PFSK-1 (cell line): ENCODE data around the gene MAGI1.

Experiments used
- FOXP2 ChIP-seq: optimal IDR thresholded peaks from 2 replicates; pipeline ENCODE3; 2011; ENCODE audit warnings: borderline replicate concordance, control low read depth, inconsistent platforms; ENCODE audit not compliant: insufficient read depth; ENCODE audit errors: extremely low read length, extremely low read depth
- POLR2AphosphoS5 ChIP-seq: IDR thresholded peaks from 2 replicates; pipeline ENCODE4 v1.6.1; 2012; ENCODE audit warnings: low read depth, mild to moderate bottlenecking, control low read depth, low read length, moderate library complexity
- REST ChIP-seq, 2 experiments: IDR thresholded peaks; 2 replicates each; pipeline versions ENCODE4 v1.6.1 to v1.8.0; 2011 to 2012; ENCODE audit warnings: low read depth in 2 of 2, low read length in 2 of 2, control low read depth in 1 of 2, inconsistent platforms in 1 of 2, mild to moderate bottlenecking in 1 of 2, moderate library complexity in 1 of 2; ENCODE audit not compliant: insufficient read depth in 1 of 2
- SIN3A ChIP-seq: IDR thresholded peaks from 2 replicates; pipeline ENCODE4 v1.6.1; 2012; ENCODE audit warnings: mild to moderate bottlenecking, low read length, moderate library complexity, borderline replicate concordance; ENCODE audit not compliant: insufficient read depth
- TAF1 ChIP-seq: IDR thresholded peaks from 2 replicates; pipeline ENCODE4 v1.6.1; 2012; ENCODE audit warnings: low read length, control low read depth, borderline replicate concordance; ENCODE audit not compliant: insufficient read depth

Gene MAGI1

GRCh38 chr3:65595222-65596028 lies 443.3 kb downstream of the MAGI1 start:
- TF ChIP-seq TAF1 = no peak

GRCh38 chr3:65593780-65594752 lies 444.7 kb downstream of the MAGI1 start:
- TF ChIP-seq POLR2AphosphoS5 (no peak), FOXP2 (no peak), TAF1 (no peak), REST (IDR thresholded peaks at IDR 0.05; ENCODE audit: insufficient read depth in 1 of 2, low read depth in 2 of 2, low read length in 2 of 2) (no peak), SIN3A (no peak)

- TF ChIP-seq POLR2AphosphoS5 = no peak
- no peak for TF ChIP-seq FOXP2
- TF ChIP-seq SIN3A = no peak
- no peak for TF ChIP-seq REST (IDR thresholded peaks at IDR 0.05; ENCODE audit: insufficient read depth in 1 of 2, low read depth in 2 of 2, low read length in 2 of 2)
- TF ChIP-seq TAF1 = no peak
Measured at GRCh38 chr3:65591313-65591712, 447.4 kb downstream of the MAGI1 start.

- TF ChIP-seq POLR2AphosphoS5 (no peak), SIN3A (no peak), REST (IDR thresholded peaks at IDR 0.05; ENCODE audit: insufficient read depth in 1 of 2, low read depth in 2 of 2, low read length in 2 of 2) (no peak), TAF1 (no peak), FOXP2 (no peak)
Measured at GRCh38 chr3:65588884-65589283, 449.8 kb downstream of the MAGI1 start.

GRCh38 chr3:65587650-65588439 lies 450.9 kb downstream of the MAGI1 start:
- no peak for TF ChIP-seq FOXP2

- no peak for TF ChIP-seq TAF1
- no peak for TF ChIP-seq FOXP2
- no peak for TF ChIP-seq SIN3A
- no peak for TF ChIP-seq REST (IDR thresholded peaks at IDR 0.05; ENCODE audit: insufficient read depth in 1 of 2, low read depth in 2 of 2, low read length in 2 of 2)
- no peak for TF ChIP-seq POLR2AphosphoS5
Measured at GRCh38 chr3:65584913-65585312, 453.8 kb downstream of the MAGI1 start.
